Spleen (tissue), 7 donors: ENCODE data around the gene LDLRAD4.

ENCODE experiments used
- POLR2A ChIP-seq, 3 donors: fragments of 450-650 bp; IDR thresholded peaks; one replicate each; pipeline ENCODE4 v1.5.1; 2017; ENCODE audit warnings: antibody characterized with exemption in 3 of 3, mild to moderate bottlenecking in 1 of 3
- TF ChIP-seq, protein P1 (sequence below), 11 experiments: fragments of 200-600 bp in 7 of 11; fragments of 450-650 bp in 4 of 11; sonication (generic) in 4 of 11; IDR thresholded peaks in 8 of 11; conservative IDR thresholded peaks in 3 of 11; 1 replicate in 7 of 11; 2 replicates in 4 of 11; pipeline versions ENCODE4 v1.4.0 to v1.8.0; 2016 to 2021; ENCODE audit warnings: antibody characterized with exemption in 11 of 11, inconsistent platforms in 4 of 11, mild to moderate bottlenecking in 1 of 11
- donor health status: DM: no; HTN: no; CAD: no; lungs with moderate emphysema.
- donor health status: DM: no; HTN: no; CAD: no.
- donor health status: DM: no; HTN: no; CAD: no.

DNA sequence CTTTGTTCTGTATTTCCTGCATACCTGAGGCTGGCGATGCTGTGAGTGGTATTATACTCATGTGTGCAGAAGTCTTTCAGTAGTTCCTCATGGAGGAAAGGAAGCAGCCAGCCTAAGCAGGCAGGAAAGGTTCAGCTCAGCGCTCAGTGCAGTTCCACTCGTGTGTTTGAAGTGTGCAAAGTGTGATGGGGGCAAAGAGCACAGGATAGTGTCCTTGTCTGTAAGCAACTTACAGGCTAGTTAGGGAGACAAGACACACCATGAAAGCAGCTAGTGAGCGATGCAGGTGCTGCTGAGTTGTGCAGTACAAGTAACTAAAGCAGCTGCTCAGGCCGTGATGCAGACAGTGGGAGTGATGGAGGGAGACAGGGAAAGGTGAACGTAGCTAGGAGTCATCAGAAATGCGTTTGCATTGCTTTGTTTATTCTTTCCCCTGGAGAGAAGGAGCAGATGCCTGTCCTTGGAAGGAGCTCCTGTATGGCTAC, 146.2 kb downstream of the LDLRAD4 start:
- TF ChIP-seq, protein P1, sequence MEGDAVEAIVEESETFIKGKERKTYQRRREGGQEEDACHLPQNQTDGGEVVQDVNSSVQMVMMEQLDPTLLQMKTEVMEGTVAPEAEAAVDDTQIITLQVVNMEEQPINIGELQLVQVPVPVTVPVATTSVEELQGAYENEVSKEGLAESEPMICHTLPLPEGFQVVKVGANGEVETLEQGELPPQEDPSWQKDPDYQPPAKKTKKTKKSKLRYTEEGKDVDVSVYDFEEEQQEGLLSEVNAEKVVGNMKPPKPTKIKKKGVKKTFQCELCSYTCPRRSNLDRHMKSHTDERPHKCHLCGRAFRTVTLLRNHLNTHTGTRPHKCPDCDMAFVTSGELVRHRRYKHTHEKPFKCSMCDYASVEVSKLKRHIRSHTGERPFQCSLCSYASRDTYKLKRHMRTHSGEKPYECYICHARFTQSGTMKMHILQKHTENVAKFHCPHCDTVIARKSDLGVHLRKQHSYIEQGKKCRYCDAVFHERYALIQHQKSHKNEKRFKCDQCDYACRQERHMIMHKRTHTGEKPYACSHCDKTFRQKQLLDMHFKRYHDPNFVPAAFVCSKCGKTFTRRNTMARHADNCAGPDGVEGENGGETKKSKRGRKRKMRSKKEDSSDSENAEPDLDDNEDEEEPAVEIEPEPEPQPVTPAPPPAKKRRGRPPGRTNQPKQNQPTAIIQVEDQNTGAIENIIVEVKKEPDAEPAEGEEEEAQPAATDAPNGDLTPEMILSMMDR (IDR thresholded peaks at IDR 0.05 in 8 of 11, conservative IDR thresholded peaks at IDR 0.05 in 3 of 11) = no peak
- no peak for TF ChIP-seq POLR2A (IDR thresholded peaks at IDR 0.05)
